ENCODE results near the gene PGA4. TPM values are rescaled to one million over a fixed set of nuclear protein-coding genes. Genes with fewer than 3 reads are reported as not detected.
"Not testable (repeated sequence)": the region's sequence is repeated elsewhere in the genome, so short reads cannot be mapped to it uniquely, and the experiment has no call there.

Gene PGA4
- total and polyA plus RNA-seq, 9 donors = 0.45 to 9.3 (median 1.4) TPM; not detected in 3

GRCh38 chr11:61198948-61199523 lies 23.1 kb upstream of the PGA4 start:
- H3K36me3 ChIP-seq = no peaks in the 10 kb centered on the region
- DNase-seq = no peak
- WGBS, 3 donors = 76 to 84% (median 77%) methylated on average over 4 of the region's 4 CpGs
- no peaks in the 10 kb centered on the region for H3K4me1 ChIP-seq (ENCODE audit: insufficient read depth)
- no peaks in the 10 kb centered on the region for H3K27me3 ChIP-seq
- H3K4me3 ChIP-seq = no peak overlapping the region
- no peak overlapping the region for H3K27ac ChIP-seq
- intact Hi-C loops (cut with DNase I) = no loop called here
- H3K9me3 ChIP-seq = no peaks in the 10 kb centered on the region
- TF ChIP-seq EP300 (IDR thresholded peaks at IDR 0.05) (no peak), POLR2A (IDR thresholded peaks at IDR 0.05) (no peak), CTCF (IDR thresholded peaks at IDR 0.05) (no peak)

- no peak for DNase-seq
- no peaks in the 10 kb centered on the region for H3K36me3 ChIP-seq
- H3K27ac ChIP-seq = no peak overlapping the region
- 83 to 87% (median 85%) methylated on average over 14 of the region's 14 CpGs for WGBS, 3 donors
- intact Hi-C loops (cut with DNase I) = no loop called here
- H3K4me1 ChIP-seq (ENCODE audit: insufficient read depth) = no peaks in the 10 kb centered on the region
- TF ChIP-seq EP300 (IDR thresholded peaks at IDR 0.05) (no peak), POLR2A (IDR thresholded peaks at IDR 0.05) (no peak), CTCF (IDR thresholded peaks at IDR 0.05) (no peak)
- no peak overlapping the region for H3K4me3 ChIP-seq
- no peaks in the 10 kb centered on the region for H3K9me3 ChIP-seq
- H3K27me3 ChIP-seq = no peaks in the 10 kb centered on the region
Measured at GRCh38 chr11:61201476-61201875, 20.7 kb upstream of the PGA4 start.

- H3K27ac ChIP-seq; intact Hi-C loops (cut with DNase I); DNase-seq; H3K4me1 ChIP-seq (ENCODE audit: insufficient read depth); H3K4me3 ChIP-seq; H3K9me3 ChIP-seq; H3K36me3 ChIP-seq; H3K27me3 ChIP-seq: not testable (repeated sequence)
- WGBS, 3 donors = 53 to 60% (median 56%) methylated on average over 17 to 18 of the region's 18 CpGs
Measured at GRCh38 chr11:61202950-61203746, 19.0 kb upstream of the PGA4 start, which contains the start of gene PGA3. PGA3 (plus strand) TSS chr11:61203515; CDS start chr11:61203565, 50 bp downstream.

- intact Hi-C loops (cut with DNase I); H3K27ac ChIP-seq; H3K4me1 ChIP-seq (ENCODE audit: insufficient read depth); H3K36me3 ChIP-seq; H3K27me3 ChIP-seq; DNase-seq; H3K4me3 ChIP-seq; H3K9me3 ChIP-seq: not testable (repeated sequence)
- WGBS, 3 donors = 69% methylated on average over 2 of the region's 5 CpGs; no CpG with 5 or more reads in 2 of the 3 donors
Measured at GRCh38 chr11:61203873-61204272, 18.3 kb upstream of the PGA4 start.

- intact Hi-C loops (cut with DNase I); H3K36me3 ChIP-seq: not testable (repeated sequence)
- 64 to 71% (median 70%) methylated on average over 14 of the region's 14 CpGs for WGBS, 3 donors
Measured at GRCh38 chr11:61204502-61205059, 17.6 kb upstream of the PGA4 start.

GRCh38 chr11:61207636-61208310 lies 14.4 kb upstream of the PGA4 start:
- H3K4me1 ChIP-seq (ENCODE audit: insufficient read depth); H3K4me3 ChIP-seq; H3K27me3 ChIP-seq; intact Hi-C loops (cut with DNase I); H3K9me3 ChIP-seq; H3K36me3 ChIP-seq; DNase-seq; H3K27ac ChIP-seq: not testable (repeated sequence)
- no CpG with 5 or more reads among the region's 9 CpGs for whole genome bisulfite sequencing, 3 donors

More at GRCh38 chr11:61204502-61205059, 17.6 kb upstream of the PGA4 start:
- not testable (repeated sequence) for H3K27me3 ChIP-seq; H3K4me3 ChIP-seq; H3K9me3 ChIP-seq; DNase-seq; H3K4me1 ChIP-seq (ENCODE audit: insufficient read depth); H3K27ac ChIP-seq

- H3K9me3 ChIP-seq; intact Hi-C loops (cut with DNase I); H3K27me3 ChIP-seq; H3K4me1 ChIP-seq (ENCODE audit: insufficient read depth); H3K27ac ChIP-seq; DNase-seq; H3K36me3 ChIP-seq; H3K4me3 ChIP-seq: not testable (repeated sequence)
- no CpG with 5 or more reads among the region's 6 CpGs for WGBS, 3 donors
Measured at GRCh38 chr11:61210629-61211028, 11.5 kb upstream of the PGA4 start.

GRCh38 chr11:61211327-61211952 lies 10.7 kb upstream of the PGA4 start:
- H3K4me1 ChIP-seq (ENCODE audit: insufficient read depth); H3K27me3 ChIP-seq; H3K36me3 ChIP-seq; H3K9me3 ChIP-seq; DNase-seq; H3K4me3 ChIP-seq; intact Hi-C loops (cut with DNase I); H3K27ac ChIP-seq: not testable (repeated sequence)
- 63 to 77% (median 74%) methylated on average over 6 to 8 of the region's 10 CpGs for WGBS, 3 donors

- intact Hi-C loops (cut with DNase I); DNase-seq; H3K4me1 ChIP-seq (ENCODE audit: insufficient read depth); H3K36me3 ChIP-seq; H3K9me3 ChIP-seq; H3K27ac ChIP-seq; H3K27me3 ChIP-seq; H3K4me3 ChIP-seq: not testable (repeated sequence)
- WGBS, 3 donors = no CpG with 5 or more reads among the region's 15 CpGs
Measured at GRCh38 chr11:61212202-61212601, 9.9 kb upstream of the PGA4 start.

Measured in ovary (tissue), 9 donors.